ENCODE data around the gene NLRP13. TPM values are rescaled to one million over a fixed set of nuclear protein-coding genes. Genes with fewer than 3 reads are reported as not detected.

NLRP13 gene
- total RNA-seq, 4 donors from 2014 or later: not detected

- 63 to 86% methylated on average over 1 to 6 of the region's 9 CpGs for WGBS, 2 donors (ENCODE audit: low coverage in 1 of 2)
- Histone ChIP-seq H3K9me3 (peaks cover 0 to 3% (median 0%) of the 10 kb centered on the region in 3 donors), H3K27ac (no peak overlapping the region), H3K4me1 (no peaks in the 10 kb centered on the region), H3K27me3 (no peaks in the 10 kb centered on the region), H3K36me3 (no peaks in the 10 kb centered on the region), H3K4me3 (no peak overlapping the region)
- ATAC-seq: no peak
- TF ChIP-seq CTCF (IDR thresholded peaks at IDR 0.05) (no peak), POLR2A (IDR thresholded peaks at IDR 0.05) (no peak), POLR2AphosphoS5 (IDR thresholded peaks at IDR 0.05) (no peak), EP300 (IDR thresholded peaks at IDR 0.05) (no peak)
Measured at GRCh38 chr19:55902080-55902751, 29.9 kb downstream of the NLRP13 start.

GRCh38 chr19:55901369-55902079, 30.6 kb downstream of the NLRP13 start:
- Histone ChIP-seq H3K27ac (no peak overlapping the region), H3K36me3 (no peaks in the 10 kb centered on the region), H3K27me3 (no peaks in the 10 kb centered on the region), H3K4me1 (no peaks in the 10 kb centered on the region), H3K4me3 (no peak overlapping the region), H3K9me3 (peaks cover 0 to 3% (median 0%) of the 10 kb centered on the region in 3 donors)
- TF ChIP-seq EP300 (IDR thresholded peaks at IDR 0.05) (no peak), CTCF (IDR thresholded peaks at IDR 0.05) (no peak), POLR2A (IDR thresholded peaks at IDR 0.05) (no peak), POLR2AphosphoS5 (IDR thresholded peaks at IDR 0.05) (no peak)
- WGBS, 2 donors (ENCODE audit: low coverage in 1 of 2): 57 to 69% methylated on average over 6 to 10 of the region's 13 CpGs
- ATAC-seq: no peak

GRCh38 chr19:55898911-55899310, 33.2 kb downstream of the NLRP13 start:
- 60 to 77% methylated on average over 1 to 3 of the region's 12 CpGs for WGBS, 2 donors (ENCODE audit: low coverage in 1 of 2)
- Histone ChIP-seq H3K9me3 (peaks cover 0 to 9% (median 0%) of the 10 kb centered on the region in 3 donors), H3K27me3 (peaks cover 7% of the 10 kb centered on the region), H3K4me1 (no peaks in the 10 kb centered on the region), H3K4me3 (no peak overlapping the region), H3K27ac (no peak overlapping the region), H3K36me3 (no peaks in the 10 kb centered on the region)
- ATAC-seq: no peak
- TF ChIP-seq CTCF (IDR thresholded peaks at IDR 0.05): no peak
- TF ChIP-seq EP300 (IDR thresholded peaks at IDR 0.05): no peak
- TF ChIP-seq POLR2A (IDR thresholded peaks at IDR 0.05): no peak
- TF ChIP-seq POLR2AphosphoS5 (IDR thresholded peaks at IDR 0.05): no peak

GRCh38 chr19:55882626-55883025, 49.5 kb downstream of the NLRP13 start:
- H3K27me3 ChIP-seq: peaks cover 5% of the 10 kb centered on the region
- H3K4me3 ChIP-seq: no peak overlapping the region
- 71% methylated on average over 4 of the region's 4 CpGs; no CpG with 5 or more reads in 1 of the 2 donors for WGBS, 2 donors (ENCODE audit: low coverage in 1 of 2)
- H3K4me1 ChIP-seq: no peaks in the 10 kb centered on the region
- H3K9me3 ChIP-seq: peaks cover 0 to 38% (median 0%) of the 10 kb centered on the region in 3 donors
- H3K36me3 ChIP-seq: no peaks in the 10 kb centered on the region
- H3K27ac ChIP-seq: no peak overlapping the region
- no peak for TF ChIP-seq POLR2A (IDR thresholded peaks at IDR 0.05)
- TF ChIP-seq EP300 (IDR thresholded peaks at IDR 0.05): no peak
- no peak for TF ChIP-seq CTCF (IDR thresholded peaks at IDR 0.05)
- ATAC-seq: no peak

- no peaks in the 10 kb centered on the region for H3K36me3 ChIP-seq
- 46 to 55% methylated on average over 3 of the region's 3 CpGs for WGBS, 2 donors (ENCODE audit: low coverage in 1 of 2)
- peaks cover 0 to 42% (median 0%) of the 10 kb centered on the region in 3 donors for H3K9me3 ChIP-seq
- no peaks in the 10 kb centered on the region for H3K27me3 ChIP-seq
- no peak for TF ChIP-seq CTCF (IDR thresholded peaks at IDR 0.05)
- no peak overlapping the region for H3K27ac ChIP-seq
- no peaks in the 10 kb centered on the region for H3K4me1 ChIP-seq
- no peak overlapping the region for H3K4me3 ChIP-seq
- no peak for ATAC-seq
Measured at GRCh38 chr19:55877211-55877610, 54.9 kb downstream of the NLRP13 start.

Data from gastroesophageal sphincter (tissue), 4 donors.